ENCODE results near the gene TTC38. TPM values are rescaled to one million over a fixed set of nuclear protein-coding genes. Genes with fewer than 3 reads are reported as not detected.
A peak's percentile ranks its signal among the peaks of the same experiment; 100 is the strongest.

Gene TTC38
- total RNA-seq, 1 donor from 2014 or later: 55.3 TPM

- no peak overlapping the region for H3K4me3 ChIP-seq
- intact Hi-C loops (cut with DNase I): no loop called here
- no peak overlapping the region for H3K27ac ChIP-seq
- DNase-seq (ENCODE audit: low spot score in 2 of 2): no peak
- H3K27me3 ChIP-seq: no peaks in the 10 kb centered on the region
- H3K4me1 ChIP-seq: no peaks in the 10 kb centered on the region
- no peak for TF ChIP-seq CTCF (IDR thresholded peaks at IDR 0.05)
- no peaks in the 10 kb centered on the region for H3K9me3 ChIP-seq
- H3K36me3 ChIP-seq: peaks cover 20 to 27% of the 10 kb centered on the region in 2 donors
These were observed 42.2 kb upstream of the TTC38 start for GRCh38 chr22:46225631-46226030.

GRCh38 chr22:46226577-46226976, 41.2 kb upstream of the TTC38 start:
- Histone ChIP-seq H3K4me3 (no peak overlapping the region), H3K4me1 (no peaks in the 10 kb centered on the region), H3K36me3 (peaks cover 13 to 18% of the 10 kb centered on the region in 2 donors), H3K27me3 (no peaks in the 10 kb centered on the region), H3K9me3 (no peaks in the 10 kb centered on the region), H3K27ac (no peak overlapping the region)
- intact Hi-C loops (cut with DNase I): no loop called here
- no peak for DNase-seq (ENCODE audit: low spot score in 2 of 2)
- TF ChIP-seq CTCF (IDR thresholded peaks at IDR 0.05): no peak

- H3K9me3 ChIP-seq: no peaks in the 10 kb centered on the region
- H3K4me1 ChIP-seq: peaks cover 3 to 8% of the 10 kb centered on the region in 2 donors
- no peak for TF ChIP-seq CTCF (IDR thresholded peaks at IDR 0.05)
- H3K4me3 ChIP-seq: no peak overlapping the region
- intact Hi-C loops (cut with DNase I): no loop called here
- no peak overlapping the region for H3K27ac ChIP-seq
- no peaks in the 10 kb centered on the region for H3K27me3 ChIP-seq
- no peak for DNase-seq (ENCODE audit: low spot score in 2 of 2)
- peaks cover 10 to 12% of the 10 kb centered on the region in 2 donors for H3K36me3 ChIP-seq
These were observed 38.1 kb upstream of the TTC38 start for GRCh38 chr22:46229701-46230100.

- H3K27ac ChIP-seq: no peak overlapping the region
- H3K27me3 ChIP-seq: no peaks in the 10 kb centered on the region
- H3K4me3 ChIP-seq: no peak overlapping the region
- TF ChIP-seq CTCF (IDR thresholded peaks at IDR 0.05): no peak
- no peaks in the 10 kb centered on the region for H3K9me3 ChIP-seq
- H3K4me1 ChIP-seq: peaks cover 3 to 8% of the 10 kb centered on the region in 2 donors
- no peak for DNase-seq (ENCODE audit: low spot score in 2 of 2)
- peaks cover 8 to 13% of the 10 kb centered on the region in 2 donors for H3K36me3 ChIP-seq
- intact Hi-C loops (cut with DNase I): no loop called here
These were observed 37.4 kb upstream of the TTC38 start for GRCh38 chr22:46230262-46230901.

GRCh38 chr22:46233231-46233630, 34.6 kb upstream of the TTC38 start:
- Histone ChIP-seq H3K4me1 (peaks cover 3 to 8% of the 10 kb centered on the region in 2 donors), H3K9me3 (no peaks in the 10 kb centered on the region), H3K4me3 (no peak overlapping the region), H3K27ac (peak overlapping the region in 1 of 2 donors; percentile 53), H3K36me3 (peaks cover 4 to 38% of the 10 kb centered on the region in 2 donors), H3K27me3 (no peaks in the 10 kb centered on the region)
- intact Hi-C loops (cut with DNase I): no loop called here
- no peak for TF ChIP-seq CTCF (IDR thresholded peaks at IDR 0.05)
- DNase-seq (ENCODE audit: low spot score in 2 of 2): peak; percentile 46 to 80

All from ascending aorta (tissue), 2 donors.